SH-SY5Y (cell line): ENCODE measurements around the gene DRG1.

Experiments
- GATA2 ChIP-seq: IDR thresholded peaks from 2 replicates; pipeline ENCODE4 v1.6.1; 2011; ENCODE audit warnings: mild to moderate bottlenecking, low read depth, low read length
- GATA3 ChIP-seq: IDR thresholded peaks from 2 replicates; pipeline ENCODE4 v1.6.1; 2011; ENCODE audit warnings: low read depth, mild to moderate bottlenecking, low read length, moderate library complexity

DNA sequence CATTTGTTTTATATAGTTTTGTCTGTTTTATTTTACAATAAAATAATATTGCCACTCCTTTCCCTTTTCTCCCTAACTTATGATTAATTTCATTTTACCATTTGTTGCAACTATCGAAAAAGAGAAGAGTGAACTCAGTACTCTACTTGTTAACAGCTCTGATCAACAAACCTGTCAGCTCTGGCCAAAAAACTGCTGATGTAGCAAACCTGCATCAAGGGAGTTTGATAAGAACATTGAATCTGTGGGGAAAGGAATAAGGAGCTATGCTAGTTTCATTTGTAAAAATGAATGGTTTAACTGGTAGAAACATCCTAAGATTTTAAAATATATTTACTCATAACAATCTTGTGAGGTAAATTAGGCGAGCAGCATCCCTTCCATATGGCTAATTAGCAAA, 47.4 kb downstream of the DRG1 start:
- TF ChIP-seq GATA2: no peak
- TF ChIP-seq GATA3: no peak
